ENCODE measurements around the gene MORC2. TPM values are rescaled to one million over a fixed set of nuclear protein-coding genes. Genes with fewer than 3 reads are reported as not detected.

MORC2 gene
- total RNA-seq, 1 experiment from 2014 or later, result 32.4 TPM

DNA sequence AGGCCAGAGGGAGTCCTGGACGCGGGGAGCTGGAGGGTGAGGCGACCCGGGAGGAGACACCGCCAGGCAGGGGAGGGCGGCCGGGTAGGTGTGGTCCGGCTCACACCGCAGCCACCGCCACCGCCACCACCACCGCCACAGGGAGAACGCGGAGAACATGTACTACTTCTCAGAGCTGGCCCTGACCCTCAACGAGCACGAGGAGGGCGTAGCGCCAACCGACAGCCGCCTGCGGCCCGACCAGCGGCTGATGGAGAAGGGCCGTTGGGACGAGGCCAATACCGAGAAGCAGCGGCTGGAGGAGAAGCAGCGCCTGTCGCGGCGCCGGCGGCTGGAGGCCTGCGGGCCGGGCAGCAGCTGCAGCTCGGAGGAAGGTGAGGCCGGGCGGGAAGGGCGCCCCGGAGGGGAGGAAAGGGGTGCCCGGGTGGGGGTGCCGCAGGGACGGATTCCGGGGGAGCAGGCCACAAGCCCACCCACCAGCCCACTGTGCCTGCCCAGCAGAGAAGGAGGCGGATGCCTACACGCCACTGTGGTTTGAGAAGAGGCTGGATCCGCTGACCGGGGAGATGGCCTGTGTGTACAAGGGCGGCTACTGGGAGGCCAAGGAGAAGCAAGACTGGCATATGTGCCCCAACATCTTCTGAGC lies 62.8 kb downstream of the MORC2 start:
- Histone ChIP-seq H3K9me3 (no peaks in the 10 kb centered on the region), H3K27me3 (no peaks in the 10 kb centered on the region), H3K4me3 (no peak overlapping the region), H3K36me3 (peaks cover 4% of the 10 kb centered on the region)
- DNase-seq, result no peak

DNA sequence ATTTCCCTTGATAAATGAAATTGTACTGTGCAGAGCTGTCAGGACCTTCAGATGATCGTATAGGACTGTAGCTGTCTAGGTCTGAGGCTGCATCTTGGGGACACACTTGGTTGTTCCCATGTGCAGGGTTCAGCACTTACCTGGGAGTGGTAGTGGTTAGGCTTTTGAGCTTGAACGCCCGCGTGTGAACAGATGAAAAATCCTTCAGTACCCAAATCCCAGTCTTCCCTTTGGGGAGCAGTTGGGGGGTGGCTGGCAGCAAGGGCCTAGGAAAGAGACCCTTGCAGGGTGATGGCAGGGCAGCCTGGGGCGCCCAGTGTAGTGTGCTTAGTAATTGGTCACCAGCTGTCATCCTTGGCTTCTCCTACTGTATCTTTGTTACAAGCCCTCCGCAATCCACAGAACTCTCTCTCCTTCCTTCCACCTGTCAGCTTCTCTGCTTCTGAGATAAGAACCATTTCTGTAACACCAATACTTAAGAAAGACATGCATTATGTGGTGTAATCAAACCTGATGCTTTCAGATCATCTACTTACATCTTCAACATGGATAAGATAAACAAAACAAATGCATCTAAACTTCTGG lies 64.6 kb downstream of the MORC2 start:
- 0 out of 2 replicates have a peak, but pooled peaks cover 3% of the 10 kb centered on the region for H3K9me3 ChIP-seq
- no peak for DNase-seq

DNA sequence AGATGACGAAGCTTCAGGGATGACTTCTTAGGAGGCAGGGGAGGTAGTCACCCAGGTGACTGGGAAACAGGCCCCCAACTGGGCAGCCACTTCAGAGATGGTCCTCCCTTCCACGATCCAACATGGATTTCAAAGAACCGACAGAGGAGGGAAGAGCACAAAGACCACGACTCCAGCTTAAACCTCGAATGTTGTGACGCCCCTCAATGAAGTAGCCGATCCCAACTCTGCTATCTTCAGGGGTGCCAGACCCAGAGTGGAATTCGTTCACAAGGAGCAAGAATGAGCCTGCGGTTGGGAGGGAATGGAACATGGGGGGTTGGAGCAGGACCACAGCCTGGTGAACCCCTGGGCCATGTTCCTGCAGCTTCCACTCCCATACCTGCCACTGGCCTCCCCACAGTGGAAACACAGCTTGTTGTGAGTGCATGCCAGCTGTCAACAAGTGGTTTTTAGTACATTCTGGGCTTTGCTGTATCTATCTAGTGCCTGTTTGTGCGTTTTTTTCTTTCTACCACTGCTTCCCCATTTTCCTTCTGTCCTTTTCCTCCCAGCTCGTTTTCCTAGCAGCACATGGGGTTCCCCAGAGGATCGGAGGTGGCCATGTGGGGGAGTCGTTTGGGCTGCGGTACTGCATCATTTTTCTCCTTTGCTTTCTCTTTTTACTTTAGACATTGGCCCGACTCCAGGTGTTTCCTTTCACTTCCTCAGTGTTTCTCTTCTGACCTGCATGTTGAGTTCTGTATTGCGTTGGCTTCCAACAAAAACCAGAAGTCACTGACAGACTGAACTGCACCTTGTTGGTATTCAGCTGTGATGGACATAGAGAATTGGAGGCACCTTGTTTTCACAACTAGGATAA lies 65.8 kb downstream of the MORC2 start:
- H3K4me3 ChIP-seq, result no peak overlapping the region
- DNase-seq, result no peak
- no peaks in the 10 kb centered on the region for H3K27me3 ChIP-seq
- H3K9me3 ChIP-seq, result 0 out of 2 replicates have a peak, but pooled peaks cover 3% of the 10 kb centered on the region
- peaks cover 21% of the 10 kb centered on the region for H3K36me3 ChIP-seq

More for the DNA sequence above, 64.6 kb downstream of the MORC2 start:
- no peak overlapping the region for H3K4me3 ChIP-seq
- no peaks in the 10 kb centered on the region for H3K27me3 ChIP-seq
- H3K36me3 ChIP-seq, result peaks cover 16% of the 10 kb centered on the region

DNA sequence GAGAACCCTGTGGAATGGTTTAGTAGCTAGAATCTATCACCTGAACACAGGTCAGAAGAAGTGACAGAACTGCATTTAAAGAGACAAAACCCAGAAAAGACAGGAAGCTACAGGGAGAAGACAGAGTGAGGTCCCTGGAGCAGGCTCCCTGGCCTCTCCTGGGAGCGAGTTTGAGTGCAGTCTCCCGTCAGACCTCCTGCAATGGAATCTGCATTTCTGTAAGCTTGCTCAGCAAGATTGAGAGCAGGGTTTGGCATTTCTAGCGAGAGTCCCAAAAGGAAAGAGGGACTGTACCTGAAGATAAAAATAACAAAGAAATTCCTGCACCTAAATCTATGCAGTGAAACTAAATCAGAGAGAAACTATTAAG lies 74.2 kb downstream of the MORC2 start:
- no peak overlapping the region for H3K4me3 ChIP-seq

DNA sequence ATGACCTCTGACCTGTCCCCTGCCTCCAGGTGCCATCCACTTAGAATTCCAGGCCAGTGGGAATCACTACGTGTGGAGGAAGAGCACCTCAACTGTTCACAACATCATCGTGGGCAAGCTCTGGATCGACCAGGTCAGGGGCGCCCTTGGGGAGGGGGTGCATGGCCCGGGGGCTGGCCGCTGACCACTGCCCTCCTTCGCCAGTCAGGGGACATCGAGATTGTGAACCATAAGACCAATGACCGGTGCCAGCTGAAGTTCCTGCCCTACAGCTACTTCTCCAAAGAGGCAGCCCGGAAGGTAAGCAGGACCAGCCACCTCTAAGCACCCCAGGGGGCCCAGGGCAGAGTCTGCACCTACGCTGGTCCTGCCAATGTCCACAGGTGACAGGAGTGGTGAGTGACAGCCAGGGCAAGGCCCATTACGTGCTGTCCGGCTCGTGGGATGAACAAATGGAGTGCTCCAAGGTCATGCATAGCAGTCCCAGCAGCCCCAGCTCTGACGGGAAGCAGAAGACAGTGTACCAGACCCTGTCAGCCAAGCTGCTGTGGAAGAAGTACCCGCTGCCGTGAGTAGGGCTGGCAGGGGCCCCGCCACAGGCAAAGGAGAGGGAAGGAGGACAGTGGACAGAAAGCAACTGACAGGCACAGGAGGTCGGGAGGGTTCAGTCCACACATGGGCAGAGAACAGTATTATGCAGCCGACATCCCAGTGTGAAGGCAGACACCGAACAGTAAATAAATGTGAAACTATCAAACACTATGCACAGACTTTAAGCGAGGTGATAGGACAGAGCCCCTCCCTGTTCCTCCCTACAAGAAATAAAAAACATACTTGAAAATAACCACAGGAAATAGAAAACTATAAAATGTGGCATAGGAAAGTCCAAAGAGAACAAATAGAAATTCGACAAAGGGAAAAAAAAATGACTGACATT lies 74.9 kb downstream of the MORC2 start:
- Histone ChIP-seq H3K36me3 (peaks cover 13% of the 10 kb centered on the region), H3K27me3 (no peaks in the 10 kb centered on the region), H3K9me3 (no peaks in the 10 kb centered on the region), H3K4me3 (no peak overlapping the region)
- no peak for DNase-seq

More for the DNA sequence above, 74.2 kb downstream of the MORC2 start:
- no peak for DNase-seq
- no peaks in the 10 kb centered on the region for H3K27me3 ChIP-seq
- peaks cover 13% of the 10 kb centered on the region for H3K36me3 ChIP-seq
- H3K9me3 ChIP-seq, result 0 out of 2 replicates have a peak, but pooled peaks cover 1% of the 10 kb centered on the region

DNA sequence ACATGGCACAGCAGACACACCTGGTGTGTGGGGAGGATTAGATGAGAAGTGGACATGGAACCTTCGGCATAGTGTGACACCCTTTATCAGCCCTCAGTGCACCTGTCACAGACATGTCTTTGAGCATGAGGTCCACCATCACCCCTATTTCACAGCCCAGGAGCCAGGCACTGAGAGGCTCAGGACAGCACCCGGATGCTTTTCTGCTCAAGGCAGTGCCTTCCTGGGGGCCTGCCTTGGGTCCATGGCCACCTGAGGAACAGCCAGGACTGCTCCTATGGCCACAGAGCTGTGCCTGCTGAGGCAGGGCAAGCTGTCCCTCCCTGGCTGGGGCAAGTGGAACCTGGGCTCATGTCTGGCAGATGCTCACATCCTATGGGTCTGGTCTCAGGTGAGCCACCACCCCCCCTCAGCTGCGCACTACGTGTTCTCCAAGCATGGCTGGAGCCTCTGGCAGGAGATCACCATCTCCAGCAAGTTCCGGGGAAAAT lies 75.8 kb downstream of the MORC2 start:
- no peak for DNase-seq
- H3K4me3 ChIP-seq, result no peak overlapping the region
- H3K36me3 ChIP-seq, result peaks cover 8% of the 10 kb centered on the region
- H3K27me3 ChIP-seq, result no peaks in the 10 kb centered on the region
- H3K9me3 ChIP-seq, result no peaks in the 10 kb centered on the region

DNA sequence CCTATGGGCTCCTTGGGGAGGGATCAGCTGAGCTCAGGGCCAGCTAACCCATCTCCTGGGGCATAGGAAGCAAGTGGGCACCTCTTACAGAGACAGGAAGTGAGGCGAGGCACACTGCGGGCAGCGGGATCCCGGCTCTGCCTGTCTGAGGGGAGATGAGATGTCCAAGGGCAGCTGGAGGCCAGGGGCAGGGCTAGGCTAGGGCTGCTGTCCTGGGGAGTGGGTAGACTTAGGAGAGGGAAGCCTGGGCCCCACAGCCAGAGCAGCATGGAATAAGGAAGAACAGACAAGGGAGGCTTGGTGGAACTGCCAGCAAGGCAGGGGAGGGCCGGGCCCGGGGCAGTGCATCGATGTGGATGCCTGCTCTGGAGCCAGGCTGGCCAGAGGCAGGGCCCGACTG lies 76.3 kb downstream of the MORC2 start:
- no peak for DNase-seq
- Histone ChIP-seq H3K27me3 (no peaks in the 10 kb centered on the region), H3K9me3 (no peaks in the 10 kb centered on the region), H3K36me3 (peaks cover 8% of the 10 kb centered on the region), H3K4me3 (no peak overlapping the region)

DNA sequence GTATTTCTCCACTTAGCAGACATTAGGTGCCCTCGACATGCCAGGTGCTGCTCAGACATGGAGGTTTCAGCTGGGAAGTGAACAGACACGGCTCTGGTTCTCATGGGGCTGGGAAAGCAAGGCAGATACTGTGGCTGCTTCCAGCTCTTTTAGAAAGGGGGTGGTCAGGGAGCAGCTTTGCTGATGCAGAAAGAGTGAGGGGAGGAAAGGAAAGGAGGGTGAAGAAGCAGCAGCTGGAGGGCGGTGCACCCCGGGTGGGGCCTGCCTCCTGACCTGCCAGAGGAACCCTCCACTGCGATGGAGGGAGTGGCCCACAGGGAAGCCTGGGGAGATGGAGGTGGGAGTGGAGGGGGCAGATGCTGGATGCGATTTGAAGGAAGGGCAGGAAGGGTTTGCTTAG lies 76.8 kb downstream of the MORC2 start:
- Histone ChIP-seq H3K27me3 (no peaks in the 10 kb centered on the region), H3K9me3 (no peaks in the 10 kb centered on the region), H3K4me3 (no peak overlapping the region), H3K36me3 (peaks cover 8% of the 10 kb centered on the region)
- DNase-seq, result no peak

DNA sequence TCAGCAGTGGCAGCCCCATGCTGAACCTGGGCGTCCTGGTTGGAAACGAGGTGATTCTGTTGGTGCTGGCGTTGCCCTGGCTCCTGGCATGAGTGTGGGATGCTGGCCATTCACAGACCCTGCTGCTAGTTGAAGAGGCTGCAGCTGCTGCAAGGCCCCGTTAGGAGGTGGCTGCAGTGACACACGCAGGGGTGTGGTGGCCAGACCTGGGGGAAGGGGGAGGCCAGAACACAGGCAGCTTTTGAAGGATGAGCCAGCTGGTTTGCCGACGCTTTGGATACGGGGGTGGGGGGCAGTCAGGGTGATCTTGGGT lies 77.2 kb downstream of the MORC2 start:
- Histone ChIP-seq H3K27me3 (no peaks in the 10 kb centered on the region), H3K4me3 (no peak overlapping the region), H3K36me3 (peaks cover 8% of the 10 kb centered on the region), H3K9me3 (no peaks in the 10 kb centered on the region)
- DNase-seq, result no peak

DNA sequence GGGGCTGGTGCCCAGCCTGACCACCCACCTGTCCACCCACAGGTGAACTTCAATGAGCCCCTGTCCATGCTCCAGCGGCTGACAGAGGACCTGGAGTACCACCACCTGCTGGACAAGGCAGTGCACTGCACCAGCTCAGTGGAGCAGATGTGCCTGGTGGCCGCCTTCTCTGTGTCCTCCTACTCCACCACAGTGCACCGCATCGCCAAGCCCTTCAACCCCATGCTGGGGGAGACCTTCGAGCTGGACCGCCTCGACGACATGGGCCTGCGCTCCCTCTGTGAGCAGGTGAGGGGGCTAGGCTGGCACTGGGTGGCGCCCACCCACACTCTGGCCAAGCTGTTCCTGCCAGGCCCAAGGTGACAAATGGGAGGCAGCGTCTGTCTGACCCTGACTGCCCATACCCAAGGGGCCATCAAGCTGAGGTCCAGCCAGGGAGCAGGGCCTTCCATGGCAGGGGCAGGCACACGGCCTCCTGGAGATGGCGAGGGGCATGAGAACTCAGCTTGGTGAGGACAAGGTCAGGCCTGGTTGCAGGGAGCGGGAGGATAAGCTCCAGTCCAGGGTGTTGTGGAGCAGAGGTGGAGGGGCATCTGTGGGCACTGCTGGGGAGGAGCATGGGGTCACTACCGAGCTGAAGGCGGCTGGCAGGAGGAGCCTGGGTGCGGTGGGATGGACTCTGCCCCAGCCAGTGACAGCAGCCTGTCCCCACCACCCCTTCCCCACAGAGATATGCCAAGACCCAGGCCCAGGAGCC lies 77.7 kb downstream of the MORC2 start:
- Histone ChIP-seq H3K27me3 (no peaks in the 10 kb centered on the region), H3K9me3 (no peaks in the 10 kb centered on the region), H3K36me3 (peaks cover 5% of the 10 kb centered on the region), H3K4me3 (no peak overlapping the region)
- DNase-seq, result peak; percentile 23

DNA sequence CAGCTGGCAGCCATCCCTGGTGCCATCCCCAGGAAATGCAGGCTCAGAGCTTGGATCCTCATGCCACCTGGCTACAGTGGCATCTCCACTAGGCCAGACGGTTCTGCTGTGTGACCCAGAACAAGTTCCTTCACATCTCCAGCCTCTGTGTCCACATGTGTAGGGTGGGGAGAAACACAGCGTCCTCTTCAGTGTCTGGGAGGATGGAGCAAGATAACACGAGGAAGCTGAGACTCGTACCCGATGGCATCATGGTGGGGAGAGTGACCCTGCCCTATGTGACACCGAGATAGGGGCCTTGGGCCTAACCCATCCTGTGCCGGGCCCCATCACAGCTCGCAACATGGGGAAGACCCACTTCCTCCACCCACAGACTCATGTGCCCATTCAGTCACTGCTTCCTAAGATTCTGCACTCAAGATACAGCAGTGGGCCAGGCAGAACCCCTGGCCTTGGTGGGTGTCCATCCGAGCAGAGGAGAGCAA lies 78.5 kb downstream of the MORC2 start:
- DNase-seq, result no peak
- Histone ChIP-seq H3K4me3 (no peak overlapping the region), H3K9me3 (no peaks in the 10 kb centered on the region), H3K27me3 (no peaks in the 10 kb centered on the region), H3K36me3 (peaks cover 5% of the 10 kb centered on the region)

DNA sequence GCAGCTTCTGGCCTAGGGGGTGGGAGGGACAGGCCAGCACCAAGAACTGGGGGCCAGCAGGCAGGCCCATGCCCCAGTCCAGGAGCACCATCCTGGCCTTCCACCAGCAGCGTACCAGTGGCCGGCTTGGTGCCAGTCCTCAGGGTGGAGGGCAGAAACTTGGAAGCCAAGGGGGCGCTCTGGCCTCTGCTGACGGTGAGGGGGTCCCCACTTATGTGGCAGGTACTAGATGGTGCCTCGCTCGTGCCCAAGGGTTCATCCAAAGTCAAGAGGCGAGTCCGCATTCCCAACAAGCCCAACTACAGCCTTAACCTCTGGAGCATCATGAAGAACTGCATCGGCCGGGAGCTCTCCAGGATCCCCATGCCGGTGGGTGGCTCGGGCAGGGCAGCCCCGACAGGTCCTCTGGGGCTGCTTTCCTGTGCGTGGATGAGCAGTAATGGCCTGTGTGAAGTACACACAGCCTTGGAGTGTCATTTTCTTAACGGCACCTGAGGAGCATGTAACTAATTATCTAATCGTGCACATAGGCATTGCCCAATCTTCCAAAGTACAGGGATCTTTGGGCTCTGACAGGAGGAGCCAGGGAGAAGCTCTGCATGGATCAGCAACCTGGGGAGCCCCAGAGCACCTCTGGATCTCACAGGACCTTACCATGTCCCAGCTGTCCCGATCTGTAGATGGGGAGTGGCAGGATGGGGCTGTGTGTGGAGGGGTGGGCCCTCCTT lies 79.1 kb downstream of the MORC2 start:
- no peak for DNase-seq
- H3K4me3 ChIP-seq, result no peak overlapping the region
- no peaks in the 10 kb centered on the region for H3K27me3 ChIP-seq

DNA sequence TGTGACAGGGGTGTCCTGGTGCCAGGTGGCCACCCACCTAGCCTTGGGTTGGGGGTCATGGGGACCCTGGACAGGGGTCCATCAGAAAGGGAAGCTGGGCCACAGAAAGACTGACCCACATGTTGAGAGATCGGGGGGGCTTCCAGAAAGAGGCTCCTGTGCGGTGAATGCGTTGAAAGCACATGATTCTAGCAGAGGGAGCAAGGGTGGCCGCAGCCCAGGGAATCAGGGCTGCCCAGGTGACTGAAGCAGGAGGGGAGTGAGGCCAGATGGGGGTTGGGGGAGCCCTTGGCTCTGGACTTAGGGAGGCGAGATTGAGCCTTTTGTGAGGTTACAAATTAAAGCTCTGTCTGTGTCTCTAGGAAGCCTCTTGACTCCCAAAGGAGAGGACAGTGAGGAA lies 80.7 kb downstream of the MORC2 start:
- DNase-seq, result no peak
- no peaks in the 10 kb centered on the region for H3K9me3 ChIP-seq
- peaks cover 5% of the 10 kb centered on the region for H3K36me3 ChIP-seq
- no peak overlapping the region for H3K4me3 ChIP-seq
- no peaks in the 10 kb centered on the region for H3K27me3 ChIP-seq

More for the DNA sequence above, 79.1 kb downstream of the MORC2 start:
- Histone ChIP-seq H3K9me3 (no peaks in the 10 kb centered on the region), H3K36me3 (peaks cover 5% of the 10 kb centered on the region)

DNA sequence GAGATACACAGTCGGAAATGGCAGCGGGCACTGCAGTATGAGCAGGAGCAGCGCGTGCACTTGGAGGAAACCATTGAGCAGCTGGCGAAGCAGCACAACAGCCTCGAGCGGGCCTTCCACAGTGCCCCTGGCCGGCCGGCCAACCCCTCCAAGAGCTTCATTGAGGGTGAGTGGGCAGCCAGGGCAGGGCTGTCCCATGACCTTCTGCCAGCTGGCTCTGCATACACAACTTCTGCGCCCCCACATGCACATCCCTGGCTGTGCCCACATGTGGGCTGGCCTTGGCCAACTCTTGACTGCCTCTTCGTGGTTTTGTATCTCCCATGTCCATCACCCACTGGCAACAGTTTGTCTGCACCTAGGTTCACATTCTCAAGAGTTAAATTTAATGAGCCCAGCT lies 81.1 kb downstream of the MORC2 start:
- Histone ChIP-seq H3K9me3 (no peaks in the 10 kb centered on the region), H3K4me3 (no peak overlapping the region), H3K36me3 (peaks cover 5% of the 10 kb centered on the region), H3K27me3 (no peaks in the 10 kb centered on the region)
- DNase-seq, result no peak

DNA sequence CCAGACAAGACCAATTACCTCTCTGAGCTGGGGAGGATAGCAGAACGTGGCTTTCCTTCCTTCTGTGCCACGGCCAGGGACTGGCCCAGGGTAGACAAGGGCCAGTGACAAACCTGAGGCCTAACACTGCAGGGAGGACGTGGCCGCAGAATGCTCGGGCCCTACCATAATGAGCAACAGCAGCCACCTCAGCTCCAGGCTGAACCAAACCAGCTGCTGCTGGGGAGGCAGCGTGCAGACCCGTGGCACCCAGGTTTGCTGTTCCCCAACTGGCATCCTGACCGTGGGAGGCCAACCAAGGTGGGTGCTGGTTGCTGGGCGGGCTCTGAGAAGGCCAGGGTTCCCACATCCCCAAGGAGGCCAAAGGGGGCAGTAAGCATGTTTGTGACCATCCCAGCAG lies 83.0 kb downstream of the MORC2 start:
- Histone ChIP-seq H3K36me3 (no peaks in the 10 kb centered on the region; the same call in 1 of the 2 replicates), H3K9me3 (no peaks in the 10 kb centered on the region), H3K27me3 (no peaks in the 10 kb centered on the region), H3K4me3 (no peak overlapping the region)
- DNase-seq, result no peak
